Activated CD8-positive, alpha-beta T cell treated with anti-CD3 and anti-CD28 coated beads for 36 hours (primary cell): Measurements from ENCODE around the gene C19orf25. TPM values are rescaled to one million over a fixed set of nuclear protein-coding genes. Genes with fewer than 3 reads are reported as not detected.
"Not testable (repeated sequence)": the region's sequence is repeated elsewhere in the genome, so short reads cannot be mapped to it uniquely, and the experiment has no call there.

Experiments
- ATAC-seq: fragments of 200-7000 bp; cut with Tn5 transposase; one replicate; pipeline ENCODE4 v1.10.0; 2021; ENCODE audit warnings: mild to moderate bottlenecking, moderate library complexity
- CTCF ChIA-PET: fragments of 350-600 bp; sonication (Branson Sonifier 250); formaldehyde crosslinking; loops from one replicate; lab custom pipeline; 2021; ENCODE audit warnings: antibody characterized with exemption; lab: Charles Lee
- POLR2A ChIA-PET: fragments of 350-600 bp; sonication (Branson Sonifier 250); formaldehyde crosslinking; loops from one replicate; lab custom pipeline; 2021; ENCODE audit warnings: antibody characterized with exemption; lab: Charles Lee
- DNase-seq: peaks from one replicate; pipeline ENCODE4 v3.0.0-alpha.2; 2020
- H3K27ac Mint-ChIP-seq: one replicate; pipeline ENCODE4 v1.8.0; 2021; ENCODE audit warnings: mild to moderate bottlenecking, mixed read lengths
- H3K27me3 Mint-ChIP-seq: one replicate; pipeline ENCODE4 v1.8.0; 2021; ENCODE audit warnings: mixed read lengths
- H3K36me3 Mint-ChIP-seq: one replicate; pipeline ENCODE4 v1.8.0; 2021; ENCODE audit warnings: low read depth, mixed read lengths
- H3K4me1 Mint-ChIP-seq: one replicate; pipeline ENCODE4 v1.8.0; 2021; ENCODE audit warnings: low read depth, mixed read lengths
- H3K4me3 Mint-ChIP-seq: one replicate; pipeline ENCODE4 v1.8.0; 2021; ENCODE audit warnings: mild to moderate bottlenecking, moderate library complexity, mixed read lengths
- H3K9me3 Mint-ChIP-seq: one replicate; pipeline ENCODE4 v1.8.0; 2021; ENCODE audit warnings: mixed read lengths
- CTCF ChIP-seq: fragments of 200-600 bp; IDR thresholded peaks from one replicate; pipeline ENCODE4 v1.8.0; 2022; ENCODE audit warnings: antibody characterized with exemption, mild to moderate bottlenecking
- intact Hi-C: fragments of 100-400 bp; cut with micrococcal nuclease; formaldehyde crosslinking; loops from one replicate; pipeline ENCODE4 v1.10.0; 2022
- total RNA-seq, 2 experiments: library from RNA; stranded (reverse); gene quantifications; one replicate each; pipeline ENCODE4 v1.2.3, GENCODE V29; 2021

Gene C19orf25
- total RNA-seq, 2 experiments from 2014 or later: 21.3 to 21.5 TPM

GRCh38 chr19:1522838-1523237 lies 43.8 kb upstream of the C19orf25 start:
- ATAC-seq (no peak), DNase-seq (no peak)
- ChIA-PET CTCF (interaction anchor here (1.5 kb wide), 1 partner anchor 24 kb away, joined by 4 read pairs; no protein-coding TSS in a partner anchor), POLR2A (interaction anchor here (1.4 kb wide), 1 partner anchor 57 kb away, joined by 3 read pairs; no protein-coding TSS in a partner anchor)
- H3K4me3 Mint-ChIP-seq: no peak overlapping the region
- peaks cover 6% of the 10 kb centered on the region for H3K4me1 Mint-ChIP-seq
- H3K9me3 Mint-ChIP-seq: no peaks in the 10 kb centered on the region
- H3K27me3 Mint-ChIP-seq: peaks cover 31% of the 10 kb centered on the region
- no peaks in the 10 kb centered on the region for H3K36me3 Mint-ChIP-seq
- H3K27ac Mint-ChIP-seq: no peak overlapping the region
- intact Hi-C loops: no loop called here
- TF ChIP-seq CTCF: no peak

DNA sequence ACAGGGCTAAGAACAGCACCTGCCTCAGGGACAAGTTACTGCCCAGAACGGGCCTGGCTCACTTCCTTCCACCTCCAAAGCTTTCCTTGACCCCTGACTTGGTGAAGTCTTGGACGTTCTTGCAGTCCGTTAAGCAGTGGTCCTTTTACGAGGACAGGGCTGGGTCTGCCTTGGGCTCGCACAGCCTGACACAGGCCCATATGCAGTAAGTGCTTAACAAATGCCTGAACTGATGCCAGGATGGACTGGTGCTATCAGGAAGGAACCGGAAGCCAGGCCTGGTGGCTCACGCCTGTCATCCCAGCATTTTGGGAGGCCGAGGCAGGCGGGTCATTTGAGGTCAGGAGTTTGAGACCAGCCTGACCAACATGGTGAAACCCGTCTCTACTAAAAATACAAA lies 43.0 kb upstream of the C19orf25 start:
- Mint-ChIP-seq H3K4me1 (peaks cover 6% of the 10 kb centered on the region), H3K9me3 (no peaks in the 10 kb centered on the region), H3K36me3 (no peaks in the 10 kb centered on the region), H3K27me3 (peaks cover 29% of the 10 kb centered on the region), H3K27ac (no peak overlapping the region), H3K4me3 (no peak overlapping the region)
- POLR2A ChIA-PET: no interaction called here
- CTCF ChIA-PET: interaction anchor here (1.5 kb wide), 1 partner anchor 25 kb away, joined by 4 read pairs; no protein-coding TSS in a partner anchor
- intact Hi-C loops: no loop called here
- no peak for ATAC-seq
- DNase-seq: no peak
- no peak for TF ChIP-seq CTCF

- no peak overlapping the region for H3K4me3 Mint-ChIP-seq
- H3K9me3 Mint-ChIP-seq: no peaks in the 10 kb centered on the region
- DNase-seq (no peak), ATAC-seq (no peak)
- no peak for TF ChIP-seq CTCF
- H3K4me1 Mint-ChIP-seq: peaks cover 6% of the 10 kb centered on the region
- intact Hi-C loops: no loop called here
- ChIA-PET POLR2A (interaction anchor here (0.6 kb wide), 1 partner anchor 210 kb away, joined by 3 read pairs; no protein-coding TSS in a partner anchor), CTCF (interaction anchor here (1.5 kb wide), 1 partner anchor 25 kb away, joined by 4 read pairs; no protein-coding TSS in a partner anchor)
- H3K36me3 Mint-ChIP-seq: no peaks in the 10 kb centered on the region
- peaks cover 29% of the 10 kb centered on the region for H3K27me3 Mint-ChIP-seq
- H3K27ac Mint-ChIP-seq: no peak overlapping the region
These were observed 42.6 kb upstream of the C19orf25 start for GRCh38 chr19:1521636-1522035.

GRCh38 chr19:1520203-1520780 lies 41.3 kb upstream of the C19orf25 start:
- no peaks in the 10 kb centered on the region for H3K36me3 Mint-ChIP-seq
- H3K9me3 Mint-ChIP-seq: no peaks in the 10 kb centered on the region
- intact Hi-C loops: no loop called here
- TF ChIP-seq CTCF: no peak
- peaks cover 19% of the 10 kb centered on the region for H3K27me3 Mint-ChIP-seq
- ATAC-seq: no peak
- no peak overlapping the region for H3K27ac Mint-ChIP-seq
- H3K4me1 Mint-ChIP-seq: peaks cover 6% of the 10 kb centered on the region
- CTCF ChIA-PET: no interaction called here
- DNase-seq: no peak
- no peak overlapping the region for H3K4me3 Mint-ChIP-seq
- POLR2A ChIA-PET: no interaction called here

DNA sequence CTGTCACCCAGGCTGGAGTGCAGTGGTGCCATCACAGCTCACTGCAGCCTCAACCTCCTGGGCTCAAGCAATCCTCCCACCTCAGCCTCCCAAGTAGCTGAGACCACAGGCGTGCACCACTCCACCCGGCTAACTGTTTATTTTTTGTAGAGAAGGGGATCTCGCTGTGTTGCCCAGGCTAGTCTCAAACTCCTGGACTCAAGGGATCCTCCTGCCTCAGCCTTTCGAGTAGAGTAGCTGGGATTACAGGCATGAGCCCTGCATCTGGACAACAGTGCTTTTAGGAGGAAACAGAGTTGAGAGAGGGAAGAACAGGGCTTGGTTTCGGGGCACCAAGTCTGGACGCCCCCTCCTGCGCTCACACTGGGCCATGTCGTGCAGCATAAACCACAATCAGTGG lies 40.8 kb upstream of the C19orf25 start:
- H3K27me3 Mint-ChIP-seq: peaks cover 14% of the 10 kb centered on the region
- H3K36me3 Mint-ChIP-seq, H3K9me3 Mint-ChIP-seq, H3K27ac Mint-ChIP-seq, ATAC-seq, intact Hi-C loops, CTCF ChIA-PET, POLR2A ChIA-PET, H3K4me1 Mint-ChIP-seq, DNase-seq, H3K4me3 Mint-ChIP-seq: not testable (repeated sequence)
